Breast epithelium (tissue), 4 donors: Measurements from ENCODE around the gene PBX3. TPM values are rescaled to one million over a fixed set of nuclear protein-coding genes. Genes with fewer than 3 reads are reported as not detected.
A peak's percentile ranks its signal among the peaks of the same experiment; 100 is the strongest.

Source experiments
- DNase-seq, 2 donors: peaks; one replicate each; pipeline ENCODE4 v3.0.0-alpha.2; 2019; ENCODE audit warnings: low spot score in 2 of 2
- H3K27ac ChIP-seq, 2 donors: fragments of 200-600 bp; sonication (generic) in 1 of 2; one replicate each; pipeline ENCODE4 v1.5.1; 2016 to 2019; ENCODE audit warnings: mild to moderate bottlenecking in 1 of 2
- H3K27me3 ChIP-seq, 2 donors: fragments of 200-600 bp; sonication (generic) in 1 of 2; one replicate each; pipeline versions ENCODE4 v1.5.1 to v1.6.0; 2017 to 2019; ENCODE audit warnings: control low read depth in 1 of 2, mild to moderate bottlenecking in 1 of 2
- H3K36me3 ChIP-seq: fragments of 200-600 bp; one replicate; pipeline ENCODE4 v1.5.1; 2019
- H3K4me1 ChIP-seq, 2 donors: fragments of 200-600 bp; sonication (generic); one replicate each; pipeline ENCODE4 v1.5.1; 2016 to 2019; ENCODE audit warnings: control low read depth in 1 of 2
- H3K4me3 ChIP-seq, 3 donors: fragments of 200-600 bp; sonication (generic); 1 replicate in 2 of 3; 2 replicates in 1 of 3; pipeline ENCODE4 v1.5.1; 2016 to 2019; ENCODE audit warnings: mild to moderate bottlenecking in 3 of 3, moderate library complexity in 2 of 3
- H3K9me3 ChIP-seq, 2 donors: fragments of 200-600 bp; sonication (generic) in 1 of 2; one replicate each; pipeline ENCODE4 v1.5.1; 2016 to 2019; ENCODE audit warnings: control low read depth in 1 of 2
- CTCF ChIP-seq, 3 donors: fragments of 450-650 bp; IDR thresholded peaks; one replicate each; pipeline ENCODE4 v1.5.1; 2016 to 2017; ENCODE audit warnings: antibody characterized with exemption in 3 of 3, mild to moderate bottlenecking in 3 of 3, moderate library complexity in 3 of 3
- POLR2A ChIP-seq: fragments of 450-650 bp; IDR thresholded peaks from one replicate; pipeline ENCODE4 v1.6.1; 2016; ENCODE audit warnings: antibody characterized with exemption, mild to moderate bottlenecking, moderate library complexity
- POLR2AphosphoS5 ChIP-seq, 3 donors: sonication (generic); formaldehyde crosslinking; IDR thresholded peaks; one replicate each; pipeline ENCODE4 v1.6.1; 2017; ENCODE audit warnings: antibody characterized with exemption in 3 of 3
- intact Hi-C: fragments of 100-400 bp; cut with DNase I; formaldehyde crosslinking; loops from one replicate; pipeline ENCODE4 v1.15.1; 2023; ENCODE audit warnings: low total_unique reads
- total RNA-seq, 3 donors: library from RNA; depleted of rRNA; stranded (reverse); fragments of >200 nt; gene quantifications; one replicate each; pipeline ENCODE4 v1.1.0, GENCODE V29; 2016

The PBX3 gene
- total RNA-seq, 3 donors from 2014 or later: 29.5 to 31.2 (median 29.8) TPM

GRCh38 chr9:125988479-125989050 lies 241.4 kb downstream of the PBX3 start:
- DNase-seq: peak in 1 of 2 donors; percentile 47
- Histone ChIP-seq H3K27ac (no peak overlapping the region), H3K4me3 (no peak overlapping the region), H3K27me3 (no peaks in the 10 kb centered on the region), H3K36me3 (no peaks in the 10 kb centered on the region), H3K9me3 (no peaks in the 10 kb centered on the region), H3K4me1 (no peaks in the 10 kb centered on the region)
- intact Hi-C loops: loop anchor here (10.0 kb wide), 1 partner anchor 104 kb away; no protein-coding TSS in a partner anchor
- TF ChIP-seq POLR2AphosphoS5 (IDR thresholded peaks at IDR 0.05) (no peak), CTCF (IDR thresholded peaks at IDR 0.05) (no peak), POLR2A (no peak)

GRCh38 chr9:125989090-125989501 lies 241.9 kb downstream of the PBX3 start:
- H3K36me3 ChIP-seq: no peaks in the 10 kb centered on the region
- H3K27me3 ChIP-seq: no peaks in the 10 kb centered on the region
- TF ChIP-seq CTCF (IDR thresholded peaks at IDR 0.05) (no peak), POLR2AphosphoS5 (IDR thresholded peaks at IDR 0.05) (no peak), POLR2A (no peak)
- intact Hi-C loops: loop anchor here (10.0 kb wide), 1 partner anchor 104 kb away; no protein-coding TSS in a partner anchor
- H3K27ac ChIP-seq: no peak overlapping the region
- H3K4me1 ChIP-seq: no peaks in the 10 kb centered on the region
- peak in 1 of 2 donors; percentile 48 for DNase-seq
- H3K9me3 ChIP-seq: no peaks in the 10 kb centered on the region
- H3K4me3 ChIP-seq: no peak overlapping the region

GRCh38 chr9:125989524-125990180 lies 242.5 kb downstream of the PBX3 start:
- Histone ChIP-seq H3K4me1 (no peaks in the 10 kb centered on the region), H3K9me3 (no peaks in the 10 kb centered on the region), H3K4me3 (no peak overlapping the region), H3K27me3 (no peaks in the 10 kb centered on the region), H3K27ac (no peak overlapping the region), H3K36me3 (no peaks in the 10 kb centered on the region)
- no peak for DNase-seq
- intact Hi-C loops: loop anchor here (10.0 kb wide), 1 partner anchor 105 kb away; no protein-coding TSS in a partner anchor
- no peak for TF ChIP-seq POLR2AphosphoS5 (IDR thresholded peaks at IDR 0.05)
- TF ChIP-seq CTCF (IDR thresholded peaks at IDR 0.05): no peak
- TF ChIP-seq POLR2A: no peak

GRCh38 chr9:125990186-125990792 lies 243.1 kb downstream of the PBX3 start:
- intact Hi-C loops: no loop called here
- no peak overlapping the region for H3K27ac ChIP-seq
- H3K27me3 ChIP-seq: no peaks in the 10 kb centered on the region
- no peak for DNase-seq
- H3K4me3 ChIP-seq: no peak overlapping the region
- H3K9me3 ChIP-seq: no peaks in the 10 kb centered on the region
- H3K4me1 ChIP-seq: no peaks in the 10 kb centered on the region
- TF ChIP-seq CTCF (IDR thresholded peaks at IDR 0.05): no peak
- no peak for TF ChIP-seq POLR2AphosphoS5 (IDR thresholded peaks at IDR 0.05)
- TF ChIP-seq POLR2A: no peak
- H3K36me3 ChIP-seq: no peaks in the 10 kb centered on the region

- H3K27ac ChIP-seq: no peak overlapping the region
- no peaks in the 10 kb centered on the region for H3K36me3 ChIP-seq
- no peaks in the 10 kb centered on the region for H3K4me1 ChIP-seq
- no peak overlapping the region for H3K4me3 ChIP-seq
- intact Hi-C loops: no loop called here
- no peak for TF ChIP-seq POLR2A
- TF ChIP-seq POLR2AphosphoS5 (IDR thresholded peaks at IDR 0.05): no peak
- no peak for TF ChIP-seq CTCF (IDR thresholded peaks at IDR 0.05)
- H3K9me3 ChIP-seq: no peaks in the 10 kb centered on the region
- peaks cover 0 to 4% of the 10 kb centered on the region in 2 donors for H3K27me3 ChIP-seq
- no peak for DNase-seq
These were observed 243.6 kb downstream of the PBX3 start for GRCh38 chr9:125990793-125991220.
